ENCODE data around the gene IAPP.

- TF ChIP-seq CTCF (conservative IDR thresholded peaks at IDR 0.05) (no peak), EZH2 (IDR thresholded peaks at IDR 0.05; ENCODE audit: low read depth) (no peak)
Observed at GRCh38 chr12:21350975-21351374, 21.7 kb upstream of the IAPP start.
